ENCODE measurements around the gene BORCS5. TPM values are rescaled to one million over a fixed set of nuclear protein-coding genes. Genes with fewer than 3 reads are reported as not detected.

The BORCS5 gene
- polyA plus RNA-seq, 2 of the 4 experiments (the other 2 are of a cell fraction), result 5.1 to 10.2 TPM

DNA sequence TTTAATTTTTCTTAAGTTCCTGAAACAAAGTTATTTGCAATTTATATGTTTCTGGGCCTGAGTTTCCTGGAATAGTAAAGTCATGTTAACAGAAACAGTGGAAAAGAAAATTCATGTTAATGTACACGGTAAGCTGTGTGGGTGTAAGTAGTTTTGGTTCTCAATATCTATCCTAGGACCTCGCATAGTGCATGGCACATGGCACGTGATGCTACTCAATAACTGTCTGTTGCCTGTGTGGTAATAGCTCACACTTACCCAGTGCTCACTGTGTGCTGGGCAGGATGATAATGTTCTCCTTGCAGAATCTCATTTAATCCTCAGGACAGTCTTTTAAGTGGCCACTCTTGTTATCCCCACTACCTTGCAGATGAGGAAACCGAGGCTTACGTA lies 105.0 kb downstream of the BORCS5 start:
- ChIA-PET POLR2A (no interaction called here), CTCF (interaction anchor here (1.2 to 2.0 kb wide), 2 partner anchors 13 to 188 kb away, joined by 3 to 4 read pairs; no protein-coding TSS in a partner anchor)
- TF ChIP-seq RAD21 (conservative IDR thresholded peaks at IDR 0.05 in 1 of 2, IDR thresholded peaks at IDR 0.05 in 1 of 2) (no peak), ZC3H11A (IDR thresholded peaks at IDR 0.05) (no peak), RNF2 (IDR thresholded peaks at IDR 0.05; ENCODE audit: borderline replicate concordance, low read depth) (no peak), NR3C1 (IDR thresholded peaks at IDR 0.05) (no peak), KDM1A (IDR thresholded peaks at IDR 0.05; ENCODE audit: low read depth) (no peak), RFX5 (IDR thresholded peaks at IDR 0.05) (no peak), NPAS2 (CRISPR knock-in tag; IDR thresholded peaks at IDR 0.05; ENCODE audit: borderline replicate concordance) (no peak), GATA3 (IDR thresholded peaks at IDR 0.05; ENCODE audit: borderline replicate concordance) (no peak)
- TF ChIP-seq, protein P1, sequence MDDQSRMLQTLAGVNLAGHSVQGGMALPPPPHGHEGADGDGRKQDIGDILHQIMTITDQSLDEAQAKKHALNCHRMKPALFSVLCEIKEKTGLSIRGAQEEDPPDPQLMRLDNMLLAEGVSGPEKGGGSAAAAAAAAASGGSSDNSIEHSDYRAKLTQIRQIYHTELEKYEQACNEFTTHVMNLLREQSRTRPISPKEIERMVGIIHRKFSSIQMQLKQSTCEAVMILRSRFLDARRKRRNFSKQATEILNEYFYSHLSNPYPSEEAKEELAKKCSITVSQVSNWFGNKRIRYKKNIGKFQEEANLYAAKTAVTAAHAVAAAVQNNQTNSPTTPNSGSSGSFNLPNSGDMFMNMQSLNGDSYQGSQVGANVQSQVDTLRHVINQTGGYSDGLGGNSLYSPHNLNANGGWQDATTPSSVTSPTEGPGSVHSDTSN (IDR thresholded peaks at IDR 0.05), result no peak
- H3K4me2 ChIP-seq, result no peak overlapping the region
- no peak overlapping the region for H3K4me3 ChIP-seq
- no peak for ATAC-seq
- 86% methylated on average over 5 of the region's 5 CpGs for WGBS (ENCODE audit: missing lambda C conversion rate)
- FAIRE-seq, result no peak
- no peak for DNase-seq (ENCODE audit: low read depth in 1 of 2, low spot score in 1 of 2)
- H3K27ac ChIP-seq, result no peak overlapping the region
- no peaks in the 10 kb centered on the region; the same call in 2 of the 3 replicates for H3K4me1 ChIP-seq
- H3K9me3 ChIP-seq, result no peaks in the 10 kb centered on the region

DNA sequence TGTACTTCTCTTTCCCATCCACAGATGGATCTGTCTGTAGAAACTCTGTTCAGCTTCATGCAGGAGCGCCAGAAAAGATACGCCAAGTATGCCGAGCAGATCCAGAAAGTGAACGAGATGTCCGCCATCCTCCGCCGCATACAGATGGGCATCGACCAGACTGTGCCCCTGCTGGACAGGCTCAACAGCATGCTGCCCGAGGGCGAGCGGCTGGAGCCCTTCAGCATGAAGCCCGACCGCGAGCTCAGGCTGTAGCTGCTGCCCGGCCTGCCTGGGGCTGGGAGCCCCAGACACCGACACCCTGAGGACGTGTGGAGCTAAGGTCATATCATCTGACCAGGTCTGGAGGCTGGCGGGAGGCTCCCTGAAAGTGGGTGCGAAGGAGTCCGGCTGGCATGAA lies 108.6 kb downstream of the BORCS5 start:
- TF ChIP-seq FOSB (CRISPR knock-in tag; IDR thresholded peaks at IDR 0.05) (no peak), NR3C1 (IDR thresholded peaks at IDR 0.05) (no peak), SMC3 (IDR thresholded peaks at IDR 0.05) (no peak), NFE2L2 (conservative IDR thresholded peaks at IDR 0.05; ENCODE audit: low read length) (no peak)
- ATAC-seq, result no peak; a peak in 2 of 6 replicates
- WGBS (ENCODE audit: missing lambda C conversion rate), result 93% methylated on average over 20 of the region's 20 CpGs
- Histone ChIP-seq H3K27ac (no peak overlapping the region), H3K4me2 (no peak overlapping the region), H3K4me3 (no peak overlapping the region), H3K4me1 (no peaks in the 10 kb centered on the region), H3K9me3 (no peaks in the 10 kb centered on the region)
- no peak for DNase-seq (ENCODE audit: low read depth in 1 of 2, low spot score in 1 of 2)
- ChIA-PET CTCF (interaction anchor here (0.6 to 2.0 kb wide), 7 partner anchors 9 to 98 kb away, joined by 3 to 8 read pairs (median 3); no protein-coding TSS in a partner anchor), POLR2A (interaction anchor here (0.7 kb wide), 1 partner anchor 72 kb away, joined by 4 read pairs; no protein-coding TSS in a partner anchor)
- no peak for FAIRE-seq

DNA sequence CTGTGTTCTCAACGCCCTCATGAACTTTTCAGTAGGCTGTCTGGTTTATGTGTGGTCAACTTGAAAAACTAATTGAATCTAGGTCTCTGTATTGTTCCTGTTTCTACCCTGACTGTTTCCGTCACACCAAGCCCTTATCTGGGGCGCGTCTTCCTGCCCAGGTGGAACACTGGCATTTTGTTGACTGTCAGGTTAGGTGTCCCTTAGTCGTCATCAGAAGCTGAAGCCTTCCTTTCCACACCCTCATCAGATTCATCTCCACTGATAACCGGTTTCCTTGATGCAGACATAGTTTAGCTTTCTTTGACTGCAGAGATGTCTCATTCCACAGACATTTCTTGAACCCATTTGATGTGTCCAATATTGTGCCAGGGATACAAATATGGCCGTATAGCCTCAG lies 109.3 kb downstream of the BORCS5 start:
- POLR2A ChIA-PET, result interaction anchor here (0.7 kb wide), 1 partner anchor 71 kb away, joined by 4 read pairs; no protein-coding TSS in a partner anchor
- no peak for DNase-seq (ENCODE audit: low read depth in 1 of 2, low spot score in 1 of 2)
- CTCF ChIA-PET, result interaction anchor here (0.6 to 2.0 kb wide), 6 partner anchors 9 to 190 kb away, joined by 3 to 8 read pairs (median 6); no protein-coding TSS in a partner anchor
- 88% methylated on average over 7 of the region's 7 CpGs for WGBS (ENCODE audit: missing lambda C conversion rate)
- no peak overlapping the region for H3K4me3 ChIP-seq
- no peak overlapping the region for H3K4me2 ChIP-seq
- TF ChIP-seq RNF2 (IDR thresholded peaks at IDR 0.05; ENCODE audit: borderline replicate concordance, low read depth) (no peak), ZNF302 (CRISPR knock-in tag; IDR thresholded peaks at IDR 0.05) (no peak), CBX2 (IDR thresholded peaks at IDR 0.05; ENCODE audit: borderline replicate concordance, low read depth) (no peak), CBX8 (IDR thresholded peaks at IDR 0.05) (no peak), HDAC2 (IDR thresholded peaks at IDR 0.05) (no peak), JUN (IDR thresholded peaks at IDR 0.05) (no peak), TFCP2L1 (CRISPR knock-in tag; IDR thresholded peaks at IDR 0.05) (no peak), BHLHE40 (IDR thresholded peaks at IDR 0.05; ENCODE audit: low read depth, low read length) (no peak), FOSL2 (IDR thresholded peaks at IDR 0.05) (no peak), FOSL2 (CRISPR knock-in tag; IDR thresholded peaks at IDR 0.05) (no peak), HEYL (CRISPR knock-in tag; IDR thresholded peaks at IDR 0.05) (no peak), EHF (CRISPR knock-in tag; IDR thresholded peaks at IDR 0.05) (no peak), ZSCAN20 (CRISPR knock-in tag; IDR thresholded peaks at IDR 0.05) (no peak), RFX5 (IDR thresholded peaks at IDR 0.05) (no peak), RCOR1 (IDR thresholded peaks at IDR 0.05; ENCODE audit: low read depth, low read length) (no peak), NFE2L2 (conservative IDR thresholded peaks at IDR 0.05; ENCODE audit: low read length) (no peak), EHMT2 (IDR thresholded peaks at IDR 0.05; ENCODE audit: low read depth) (no peak)
- TF ChIP-seq, protein P2, sequence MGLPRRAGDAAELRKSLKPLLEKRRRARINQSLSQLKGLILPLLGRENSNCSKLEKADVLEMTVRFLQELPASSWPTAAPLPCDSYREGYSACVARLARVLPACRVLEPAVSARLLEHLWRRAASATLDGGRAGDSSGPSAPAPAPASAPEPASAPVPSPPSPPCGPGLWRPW (IDR thresholded peaks at IDR 0.05), result no peak
- TF ChIP-seq, protein P3, sequence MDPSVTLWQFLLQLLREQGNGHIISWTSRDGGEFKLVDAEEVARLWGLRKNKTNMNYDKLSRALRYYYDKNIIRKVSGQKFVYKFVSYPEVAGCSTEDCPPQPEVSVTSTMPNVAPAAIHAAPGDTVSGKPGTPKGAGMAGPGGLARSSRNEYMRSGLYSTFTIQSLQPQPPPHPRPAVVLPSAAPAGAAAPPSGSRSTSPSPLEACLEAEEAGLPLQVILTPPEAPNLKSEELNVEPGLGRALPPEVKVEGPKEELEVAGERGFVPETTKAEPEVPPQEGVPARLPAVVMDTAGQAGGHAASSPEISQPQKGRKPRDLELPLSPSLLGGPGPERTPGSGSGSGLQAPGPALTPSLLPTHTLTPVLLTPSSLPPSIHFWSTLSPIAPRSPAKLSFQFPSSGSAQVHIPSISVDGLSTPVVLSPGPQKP (IDR thresholded peaks at IDR 0.05; ENCODE audit: low read depth, low read length), result no peak
- TF ChIP-seq, protein P4, sequence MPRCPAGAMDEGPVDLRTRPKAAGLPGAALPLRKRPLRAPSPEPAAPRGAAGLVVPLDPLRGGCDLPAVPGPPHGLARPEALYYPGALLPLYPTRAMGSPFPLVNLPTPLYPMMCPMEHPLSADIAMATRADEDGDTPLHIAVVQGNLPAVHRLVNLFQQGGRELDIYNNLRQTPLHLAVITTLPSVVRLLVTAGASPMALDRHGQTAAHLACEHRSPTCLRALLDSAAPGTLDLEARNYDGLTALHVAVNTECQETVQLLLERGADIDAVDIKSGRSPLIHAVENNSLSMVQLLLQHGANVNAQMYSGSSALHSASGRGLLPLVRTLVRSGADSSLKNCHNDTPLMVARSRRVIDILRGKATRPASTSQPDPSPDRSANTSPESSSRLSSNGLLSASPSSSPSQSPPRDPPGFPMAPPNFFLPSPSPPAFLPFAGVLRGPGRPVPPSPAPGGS (IDR thresholded peaks at IDR 0.05), result no peak
- no peak for ATAC-seq
- H3K9me3 ChIP-seq, result no peaks in the 10 kb centered on the region
- H3K4me1 ChIP-seq, result no peaks in the 10 kb centered on the region
- H3K27ac ChIP-seq, result no peak overlapping the region
- FAIRE-seq, result no peak
